CD4-positive, alpha-beta T cell treated with Interleukin-1 beta for 1 hour (primary cell): ENCODE results near the gene SPEG.

Experiments used
- DNase-seq, 2 donors: peaks; one replicate each; pipeline ENCODE4 v3.0.0-alpha.2; 2020 to 2022

The SPEG gene

GRCh38 chr2:219425238-219426067, 9.2 kb upstream of the SPEG start:
- no peak for DNase-seq

- DNase-seq: no peak
Observed at GRCh38 chr2:219426068-219426443, 8.6 kb upstream of the SPEG start.

- no peak for DNase-seq
Observed at GRCh38 chr2:219426534-219427136, 8.0 kb upstream of the SPEG start.

- DNase-seq: no peak
Observed at GRCh38 chr2:219428469-219428868, 6.2 kb upstream of the SPEG start.

- DNase-seq: no peak
Observed at GRCh38 chr2:219429958-219430606, 4.6 kb upstream of the SPEG start.

- no peak for DNase-seq
Observed at GRCh38 chr2:219430633-219431615, 3.7 kb upstream of the SPEG start.

- peak; percentile 8 to 13 for DNase-seq
Observed at GRCh38 chr2:219433666-219434467, 776 bp upstream of the SPEG start.

- no peak for DNase-seq
Observed at GRCh38 chr2:219434468-219434717, 250 bp upstream of the SPEG start.

GRCh38 chr2:219435701-219436100, 1.1 kb downstream of the SPEG start:
- DNase-seq: no peak

GRCh38 chr2:219436491-219436890, 1.8 kb downstream of the SPEG start:
- DNase-seq: no peak

GRCh38 chr2:219437141-219437540, 2.5 kb downstream of the SPEG start:
- DNase-seq: no peak

GRCh38 chr2:219437690-219438206, 3.1 kb downstream of the SPEG start:
- no peak for DNase-seq

- no peak for DNase-seq
Observed at GRCh38 chr2:219438453-219438852, 3.8 kb downstream of the SPEG start.

GRCh38 chr2:219439506-219439905, 4.9 kb downstream of the SPEG start:
- no peak for DNase-seq

GRCh38 chr2:219440388-219441256, 6.0 kb downstream of the SPEG start:
- no peak for DNase-seq

GRCh38 chr2:219441451-219442255, 7.0 kb downstream of the SPEG start:
- DNase-seq: peak; percentile 57 to 62

GRCh38 chr2:219442256-219443015, 7.8 kb downstream of the SPEG start:
- DNase-seq: no peak

GRCh38 chr2:219443016-219443696, 8.5 kb downstream of the SPEG start:
- no peak for DNase-seq

- no peak for DNase-seq
Observed at GRCh38 chr2:219443697-219444023, 9.0 kb downstream of the SPEG start.
